Measurements from ENCODE around the gene DYNC2LI1. TPM values are rescaled to one million over a fixed set of nuclear protein-coding genes. Genes with fewer than 3 reads are reported as not detected.
"Not testable (repeated sequence)": the region's sequence is repeated elsewhere in the genome, so short reads cannot be mapped to it uniquely, and the experiment has no call there.

The DYNC2LI1 gene
- total RNA-seq (10 to 100 TPM in 4 of 5 donors, 1 to 10 TPM in 1; 3.5 to 43.1 (median 30.3) TPM), polyA plus RNA-seq (10 to 100 TPM; 15.8 to 22.9 (median 17.8) TPM)
- long read RNA-seq, donor 1, partial matches to known transcripts: 0 of 1 reads
- long read RNA-seq, donor 1, other reads (novel, unspliced or antisense): 0 of 1 reads
- long read RNA-seq, donor 2, partial matches to known transcripts: 0 of 1 reads
- long read RNA-seq, donor 2, other reads (novel, unspliced or antisense): 0 of 1 reads
- long read RNA-seq, donor 3, partial matches to known transcripts: 0 of 5 reads
- long read RNA-seq, donor 3, other reads (novel, unspliced or antisense): 0 of 5 reads
- long read RNA-seq, donor 4, partial matches to known transcripts: 0 of 1 reads
- long read RNA-seq, donor 4, other reads (novel, unspliced or antisense): 0 of 1 reads
- long read RNA-seq, donor 5, partial matches to known transcripts: 0 of 4 reads
- long read RNA-seq, donor 5, other reads (novel, unspliced or antisense): 0 of 4 reads
- long read RNA-seq, donor 6: 0 reads
- long read RNA-seq, donor 7, partial matches to known transcripts: 0 of 3 reads
- long read RNA-seq, donor 7, other reads (novel, unspliced or antisense): 0 of 3 reads
- long read RNA-seq, donor 8, partial matches to known transcripts: 0 of 2 reads
- long read RNA-seq, donor 8, other reads (novel, unspliced or antisense): 0 of 2 reads
- long read RNA-seq, donor 9: 0 reads
- long read RNA-seq, donor 10, partial matches to known transcripts: 0 of 3 reads
- long read RNA-seq, donor 10, other reads (novel, unspliced or antisense): 0 of 3 reads

GRCh38 chr2:43773876-43774613 is at the start of gene DYNC2LI1:
TSS of gene DYNC2LI1 (plus strand) at chr2:43774039. CDS start at chr2:43774139, 100 bp downstream.
- intact Hi-C loops (cut with DNase I; ENCODE audit: low total_unique reads): no loop called here
- H3K4me3 ChIP-seq: peak within 1 kb of the TSS; percentile 64 to 69 (median 68)
- H3K36me3 ChIP-seq: peaks cover 0 to 16% (median 11%) of the 10 kb centered on the region in 4 donors
- H3K9me3 ChIP-seq: no peaks in the 10 kb centered on the region
- peaks cover 0 to 14% (median 4%) of the 10 kb centered on the region in 4 donors for H3K4me1 ChIP-seq
- 0 to 1% (median 0%) methylated on average over 31 of the region's 31 CpGs for WGBS, 5 donors
- peak; percentile 92 to 98 for DNase-seq
- no peaks in the 10 kb centered on the region for H3K27me3 ChIP-seq
- peak within 1 kb of the TSS; percentile 85 to 97 (median 90) for H3K27ac ChIP-seq
- TF ChIP-seq POLR2A (IDR thresholded peaks at IDR 0.05) (peak in 1 of 4 donors; percentile 9), CTCF (IDR thresholded peaks at IDR 0.05) (no peak), POLR2AphosphoS5 (IDR thresholded peaks at IDR 0.05) (peak; percentile 50 to 88 (median 80)), EP300 (IDR thresholded peaks at IDR 0.05) (no peak)

GRCh38 chr2:43724728-43725526 is 48.9 kb upstream of the DYNC2LI1 start:
- Histone ChIP-seq H3K4me1 (no peaks in the 10 kb centered on the region), H3K36me3 (peaks cover 0 to 5% (median 0%) of the 10 kb centered on the region in 4 donors), H3K27me3 (no peaks in the 10 kb centered on the region), H3K9me3 (no peaks in the 10 kb centered on the region), H3K4me3 (no peak overlapping the region), H3K27ac (no peak overlapping the region)
- intact Hi-C loops (cut with DNase I; ENCODE audit: low total_unique reads): no loop called here
- no peak for TF ChIP-seq POLR2AphosphoS5 (IDR thresholded peaks at IDR 0.05)
- no peak for TF ChIP-seq EP300 (IDR thresholded peaks at IDR 0.05)
- no peak for TF ChIP-seq POLR2A (IDR thresholded peaks at IDR 0.05)
- no peak for TF ChIP-seq CTCF (IDR thresholded peaks at IDR 0.05)
- 39 to 54% (median 45%) methylated on average over 4 of the region's 4 CpGs for WGBS, 5 donors
- peak in 1 of 2 donors; percentile 5 for DNase-seq

DNA sequence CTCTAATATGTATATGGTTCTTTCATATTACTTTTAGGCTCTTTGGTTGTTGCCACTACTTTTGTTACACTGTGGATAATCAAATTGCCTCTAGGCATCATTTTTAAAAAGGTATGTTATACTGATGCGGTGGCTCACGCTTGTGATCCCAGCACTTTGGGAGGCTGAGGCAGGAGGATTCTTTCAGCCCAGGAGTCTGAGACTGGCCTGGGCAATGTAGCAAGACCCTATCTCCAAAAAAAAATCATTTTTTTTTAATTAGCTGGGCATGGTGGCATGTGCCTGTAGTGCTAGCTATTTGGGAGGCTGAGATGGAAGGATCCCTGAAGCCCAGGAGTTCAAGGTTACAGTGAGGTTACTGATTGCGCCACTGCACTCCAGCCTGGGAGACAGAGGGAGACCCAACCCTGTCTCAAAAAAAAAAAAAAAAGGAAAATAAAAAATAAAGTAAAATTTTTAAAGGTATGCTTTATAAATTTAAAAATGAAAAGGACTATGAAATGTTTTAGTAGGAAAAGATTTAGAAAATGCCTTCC is 48.1 kb upstream of the DYNC2LI1 start:
- H3K36me3 ChIP-seq: peaks cover 0 to 3% (median 0%) of the 10 kb centered on the region in 4 donors
- intact Hi-C loops (cut with DNase I; ENCODE audit: low total_unique reads): no loop called here
- H3K4me1 ChIP-seq: no peaks in the 10 kb centered on the region
- no peaks in the 10 kb centered on the region for H3K9me3 ChIP-seq
- 95 to 100% (median 95%) methylated on average over 3 of the region's 3 CpGs for WGBS, 5 donors
- no peak overlapping the region for H3K4me3 ChIP-seq
- H3K27me3 ChIP-seq: no peaks in the 10 kb centered on the region
- no peak overlapping the region for H3K27ac ChIP-seq
- no peak for DNase-seq
- TF ChIP-seq CTCF (IDR thresholded peaks at IDR 0.05): no peak
- TF ChIP-seq EP300 (IDR thresholded peaks at IDR 0.05): no peak
- TF ChIP-seq POLR2A (IDR thresholded peaks at IDR 0.05): no peak
- no peak for TF ChIP-seq POLR2AphosphoS5 (IDR thresholded peaks at IDR 0.05)

- H3K27ac ChIP-seq; intact Hi-C loops (cut with DNase I; ENCODE audit: low total_unique reads); DNase-seq; H3K27me3 ChIP-seq; H3K4me3 ChIP-seq; H3K4me1 ChIP-seq; H3K9me3 ChIP-seq; H3K36me3 ChIP-seq: not testable (repeated sequence)
- 68 to 71% (median 69%) methylated on average over 13 to 14 of the region's 14 CpGs for WGBS, 5 donors
Observed at GRCh38 chr2:43726961-43727633, 46.7 kb upstream of the DYNC2LI1 start.

All from stomach (tissue), 19 donors.